GM18870 (cell line): Measurements from ENCODE around the gene FFAR2.
"Not testable (repeated sequence)": the region's sequence is repeated elsewhere in the genome, so short reads cannot be mapped to it uniquely, and the experiment has no call there.

Source experiments
- ATAC-seq: cut with Tn5 transposase; IDR thresholded peaks from one replicate; pipeline ENCODE4 v1.9.1; 2021; ENCODE audit warnings: moderate library complexity; ENCODE audit not compliant: unreplicated experiment

FFAR2 gene

GRCh38 chr19:35454663-35455062, 6.6 kb downstream of the FFAR2 start:
- ATAC-seq = no peak

- no peak for ATAC-seq
Measured at GRCh38 chr19:35455616-35456201, 7.7 kb downstream of the FFAR2 start.

DNA sequence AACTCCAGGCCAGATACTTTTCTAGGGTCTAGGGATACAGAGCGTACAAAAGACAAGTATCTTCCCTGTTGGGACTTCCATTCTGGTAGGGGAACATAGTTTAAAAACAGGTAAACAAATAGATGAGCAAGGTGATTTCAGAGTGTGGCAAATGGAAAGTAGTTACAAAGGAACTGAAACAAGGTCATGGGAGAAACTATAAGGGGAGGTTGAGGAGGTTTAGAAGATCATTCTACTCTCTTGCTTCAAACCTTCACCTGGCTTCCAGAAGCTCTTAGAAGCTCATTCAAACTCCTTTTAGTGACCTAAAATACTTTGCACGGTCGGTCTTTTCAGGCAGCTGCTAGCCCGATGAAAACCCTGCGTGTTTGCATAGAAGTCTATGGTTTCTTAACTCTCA, 9.1 kb downstream of the FFAR2 start:
- ATAC-seq = no peak

DNA sequence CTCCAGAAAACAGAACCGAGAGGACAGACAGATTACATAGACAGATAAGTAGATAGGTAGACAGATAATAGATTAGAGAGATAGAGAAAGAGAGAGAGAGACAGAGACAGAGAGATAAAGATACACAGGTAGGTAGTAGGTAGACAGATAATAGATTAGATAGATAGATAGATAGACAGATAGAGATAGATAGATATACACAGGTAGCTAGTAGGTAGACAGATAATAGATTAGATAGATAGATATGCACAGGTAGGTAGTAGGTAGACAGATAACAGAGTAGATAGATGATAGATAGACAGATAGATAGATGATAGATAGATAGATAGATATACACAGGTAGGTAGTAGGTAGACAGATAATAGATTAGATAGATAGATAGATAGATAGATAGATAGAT, 10.1 kb downstream of the FFAR2 start:
- ATAC-seq = no peak

GRCh38 chr19:35458731-35459391, 10.8 kb downstream of the FFAR2 start:
- ATAC-seq = no peak

- no peak for ATAC-seq
Measured at GRCh38 chr19:35459414-35460082, 11.5 kb downstream of the FFAR2 start.

- no peak for ATAC-seq
Measured at GRCh38 chr19:35460608-35461007, 12.6 kb downstream of the FFAR2 start.

GRCh38 chr19:35461060-35461459, 13.0 kb downstream of the FFAR2 start:
- ATAC-seq = no peak

- not testable (repeated sequence) for ATAC-seq
Measured at GRCh38 chr19:35461788-35462187, 13.7 kb downstream of the FFAR2 start.

GRCh38 chr19:35462476-35462953, 14.5 kb downstream of the FFAR2 start:
- ATAC-seq = peak; percentile 64

DNA sequence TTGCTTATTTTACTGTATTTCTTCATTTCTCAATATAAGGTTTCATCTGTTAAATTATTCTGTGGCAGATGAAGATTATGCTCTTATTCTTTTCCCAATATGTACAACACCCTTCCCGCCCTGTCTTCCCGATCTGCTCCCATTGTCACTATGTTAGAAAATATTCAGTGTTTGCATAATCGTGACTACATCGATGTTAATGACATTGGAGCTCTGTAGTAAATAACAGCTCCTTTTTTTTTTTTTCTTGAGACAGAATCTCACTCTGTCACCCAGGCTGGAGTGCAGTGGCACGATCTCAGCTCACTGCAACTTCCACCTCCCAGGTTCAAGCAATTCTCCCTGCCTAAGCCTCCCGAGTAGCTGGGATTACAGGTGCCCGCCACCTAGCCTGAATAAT, 14.9 kb downstream of the FFAR2 start:
- ATAC-seq = not testable (repeated sequence)

- no peak for ATAC-seq
Measured at GRCh38 chr19:35466259-35466658, 18.2 kb downstream of the FFAR2 start.

GRCh38 chr19:35468637-35469036, 20.6 kb downstream of the FFAR2 start:
- ATAC-seq = peak; percentile 58

DNA sequence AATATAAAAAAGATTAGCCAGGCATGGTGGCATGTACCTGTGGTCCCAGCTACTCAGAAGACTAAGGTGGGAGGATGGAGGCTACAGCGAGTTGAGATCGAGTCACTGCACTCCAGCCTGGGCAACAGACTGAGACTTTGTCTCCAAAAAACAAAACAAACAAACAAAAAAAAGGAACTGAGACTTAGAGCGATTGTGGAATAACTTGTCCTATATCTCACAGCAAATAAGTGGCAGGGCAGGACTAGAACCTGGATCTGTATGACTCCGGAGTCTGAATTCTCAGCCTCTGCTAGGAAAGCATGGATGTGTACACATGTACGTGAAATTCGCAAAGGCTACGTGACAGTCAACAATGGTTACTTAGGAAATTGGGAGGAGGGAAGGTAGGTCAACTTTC, 22.1 kb downstream of the FFAR2 start:
- no peak for ATAC-seq

DNA sequence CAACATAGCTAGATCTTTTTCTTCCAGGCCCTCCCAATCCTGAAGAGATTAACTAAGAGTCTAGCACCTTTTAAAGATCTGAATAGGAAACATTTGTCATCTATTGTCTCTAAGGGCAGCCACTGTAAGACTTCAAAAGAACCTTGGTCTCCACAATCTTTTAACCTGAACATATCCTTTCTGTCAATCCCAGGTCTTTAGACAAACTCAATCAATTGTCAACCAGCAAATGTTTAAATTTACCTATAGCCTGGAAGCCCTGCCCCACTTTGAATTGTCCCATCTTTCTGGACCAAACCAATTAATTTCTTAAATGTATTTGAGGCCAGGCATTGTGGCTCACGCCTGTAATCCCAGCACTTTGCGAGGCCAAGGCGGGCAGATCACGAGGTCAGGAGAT, 23.0 kb downstream of the FFAR2 start:
- not testable (repeated sequence) for ATAC-seq

- no peak for ATAC-seq
Measured at GRCh38 chr19:35471946-35472345, 23.9 kb downstream of the FFAR2 start.

DNA sequence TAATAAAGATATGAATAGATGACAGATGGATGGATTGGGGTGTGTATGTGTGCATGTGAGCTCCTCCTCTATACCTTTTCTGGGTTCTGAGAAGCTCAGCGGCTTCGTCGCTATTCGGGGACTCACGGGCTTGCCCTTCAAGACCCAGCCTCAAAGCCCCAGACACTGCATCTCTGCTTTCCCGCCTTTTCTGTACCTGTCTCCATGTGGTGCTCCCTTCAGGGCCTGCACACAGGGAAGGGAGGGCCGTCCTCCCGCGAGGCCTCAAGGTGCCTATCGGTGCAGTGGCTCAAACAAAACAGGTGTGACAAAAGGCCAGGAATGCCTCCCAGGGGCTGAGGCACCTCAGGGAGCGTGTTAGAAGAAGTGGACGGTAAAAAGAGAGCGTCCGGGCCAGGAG, 26.0 kb downstream of the FFAR2 start:
- no peak for ATAC-seq

DNA sequence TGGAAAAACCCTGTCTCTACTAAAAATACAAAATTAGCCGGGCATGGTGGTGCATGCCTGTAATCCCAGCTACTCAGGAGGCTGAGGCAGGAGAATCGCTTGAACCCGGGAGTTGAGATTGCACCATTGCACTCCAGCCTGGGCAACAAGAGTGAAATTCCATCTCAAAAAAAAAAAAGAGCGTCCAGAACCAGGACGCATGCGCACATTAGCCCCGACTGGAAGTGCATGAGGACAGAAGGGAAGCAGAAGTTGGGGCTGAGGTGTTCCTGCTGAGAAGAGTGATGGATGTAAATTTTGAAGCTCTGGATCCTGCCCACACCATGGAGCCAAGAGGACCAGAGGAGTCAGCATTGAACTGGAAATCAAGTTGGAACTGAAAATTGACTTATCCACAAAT, 26.5 kb downstream of the FFAR2 start:
- ATAC-seq = not testable (repeated sequence)

DNA sequence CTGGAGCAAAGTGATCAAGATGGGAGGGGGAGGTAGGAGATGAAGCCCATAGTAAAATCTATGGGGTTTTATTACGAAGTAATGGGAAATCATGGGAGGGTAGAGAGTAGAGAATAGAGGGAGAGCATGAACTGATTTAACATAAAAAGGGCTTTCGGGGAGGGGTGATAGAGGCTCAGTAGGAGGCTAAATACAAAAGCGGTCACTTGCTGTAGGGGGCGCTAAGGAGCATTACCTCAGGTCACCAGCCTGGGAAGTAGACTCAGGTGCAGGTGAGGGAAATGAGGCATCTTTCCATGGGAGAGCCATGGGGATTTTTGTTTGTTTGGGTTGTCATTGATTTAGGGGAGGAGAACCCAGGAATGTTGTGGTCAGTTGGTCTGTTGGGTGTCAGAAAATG, 28.1 kb downstream of the FFAR2 start:
- no peak for ATAC-seq

DNA sequence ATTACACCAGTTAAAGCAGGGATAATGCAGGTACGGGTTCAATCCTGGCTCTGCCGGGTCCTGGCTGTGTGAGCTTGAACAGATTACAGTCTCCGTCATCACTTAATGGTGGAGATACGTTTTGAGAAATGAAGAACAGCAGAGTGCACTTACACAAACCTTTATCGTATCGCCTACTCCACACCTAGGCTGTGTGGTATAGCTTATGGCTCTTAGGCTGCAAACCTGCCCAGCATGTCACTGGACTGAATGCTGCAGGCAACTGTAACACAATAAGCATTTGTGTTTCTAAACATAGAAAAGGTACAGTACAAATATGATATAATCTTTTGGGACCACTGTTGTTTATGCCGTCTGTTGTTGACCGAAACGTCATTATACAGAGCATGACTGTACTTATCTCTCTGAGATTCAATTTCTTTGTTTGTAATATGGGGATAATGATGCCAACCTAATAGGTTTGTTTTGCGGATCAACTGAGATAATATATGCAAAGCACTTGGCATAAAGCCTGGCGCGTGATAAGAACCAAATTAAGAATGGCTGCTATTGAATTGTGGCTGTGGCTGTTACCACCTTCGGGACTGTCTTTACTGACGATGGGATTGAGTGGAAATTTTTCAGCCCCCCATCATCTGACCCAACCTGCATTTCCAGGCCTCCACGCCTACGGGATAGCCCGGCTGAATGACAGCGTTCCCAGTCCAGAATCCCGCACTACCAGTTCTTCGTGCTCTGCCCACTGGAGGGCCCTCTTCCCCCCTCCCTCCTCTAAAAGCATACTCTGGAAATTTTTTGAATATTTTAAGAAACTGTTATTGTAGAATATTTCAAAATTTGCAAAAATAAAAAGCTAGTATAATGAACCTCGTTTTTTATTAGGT, 31.0 kb downstream of the FFAR2 start:
- no peak for ATAC-seq

- no peak for ATAC-seq
Measured at GRCh38 chr19:35483089-35483488, 35.0 kb downstream of the FFAR2 start.
